Measurements from ENCODE around the gene PLA2G3.

- TF ChIP-seq CTCF (IDR thresholded peaks at IDR 0.05): no peak
- no peak for TF ChIP-seq POLR2AphosphoS5 (IDR thresholded peaks at IDR 0.05; ENCODE audit: insufficient read depth in 1 of 2, low read depth in 1 of 2)
- no peak for TF ChIP-seq POLR2A (IDR thresholded peaks at IDR 0.05)
Observed at GRCh38 chr22:31103111-31103510, 37.2 kb downstream of the PLA2G3 start.

Measured in vagina (tissue), 2 donors.